VCaP (cell line): ENCODE data around the gene MPP1.
A peak's percentile ranks its signal among the peaks of the same experiment; 100 is the strongest.

Experiments used
- H3K27ac ChIP-seq: fragments of 450-650 bp; 2 replicates; pipeline ENCODE4 v1.5.1; 2017
- TF ChIP-seq, protein P1 (sequence below): fragments of 450-650 bp; conservative IDR thresholded peaks from 2 replicates; pipeline ENCODE4 v1.5.1; 2017; ENCODE audit warnings: mild to moderate bottlenecking, moderate library complexity

MPP1 gene

DNA sequence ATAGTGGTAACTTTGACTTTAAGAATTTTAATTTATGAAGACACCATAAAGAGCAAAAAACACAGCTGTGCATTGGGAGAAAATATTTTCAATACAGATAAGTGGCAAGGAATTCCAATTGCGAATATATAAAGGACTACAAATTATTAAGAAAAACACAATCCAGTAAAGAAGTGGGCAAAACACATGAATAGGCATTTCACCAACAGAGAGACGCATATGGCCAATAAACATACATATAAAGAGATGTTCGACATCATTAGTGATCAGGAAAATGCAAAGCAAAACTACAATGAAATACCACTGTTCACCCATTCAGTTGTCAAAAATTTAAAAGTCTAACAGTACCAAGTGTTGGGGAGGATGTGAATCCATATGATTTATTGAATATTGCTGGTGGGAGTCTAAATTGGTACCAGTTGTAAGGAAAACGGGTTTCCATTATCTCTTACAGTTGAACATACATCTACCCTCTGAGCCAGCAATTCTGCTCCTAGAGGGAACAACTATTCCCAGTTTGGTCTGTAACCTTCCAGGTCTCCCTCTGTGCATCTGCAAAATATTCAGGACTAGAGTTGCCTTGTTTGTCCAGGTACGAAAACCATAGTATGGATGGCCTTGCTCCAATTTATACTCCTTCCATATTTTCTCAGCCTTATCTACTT, 1.7 kb upstream of the MPP1 start:
- no peak overlapping the region for H3K27ac ChIP-seq
- TF ChIP-seq, protein P1, sequence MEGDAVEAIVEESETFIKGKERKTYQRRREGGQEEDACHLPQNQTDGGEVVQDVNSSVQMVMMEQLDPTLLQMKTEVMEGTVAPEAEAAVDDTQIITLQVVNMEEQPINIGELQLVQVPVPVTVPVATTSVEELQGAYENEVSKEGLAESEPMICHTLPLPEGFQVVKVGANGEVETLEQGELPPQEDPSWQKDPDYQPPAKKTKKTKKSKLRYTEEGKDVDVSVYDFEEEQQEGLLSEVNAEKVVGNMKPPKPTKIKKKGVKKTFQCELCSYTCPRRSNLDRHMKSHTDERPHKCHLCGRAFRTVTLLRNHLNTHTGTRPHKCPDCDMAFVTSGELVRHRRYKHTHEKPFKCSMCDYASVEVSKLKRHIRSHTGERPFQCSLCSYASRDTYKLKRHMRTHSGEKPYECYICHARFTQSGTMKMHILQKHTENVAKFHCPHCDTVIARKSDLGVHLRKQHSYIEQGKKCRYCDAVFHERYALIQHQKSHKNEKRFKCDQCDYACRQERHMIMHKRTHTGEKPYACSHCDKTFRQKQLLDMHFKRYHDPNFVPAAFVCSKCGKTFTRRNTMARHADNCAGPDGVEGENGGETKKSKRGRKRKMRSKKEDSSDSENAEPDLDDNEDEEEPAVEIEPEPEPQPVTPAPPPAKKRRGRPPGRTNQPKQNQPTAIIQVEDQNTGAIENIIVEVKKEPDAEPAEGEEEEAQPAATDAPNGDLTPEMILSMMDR: no peak

DNA sequence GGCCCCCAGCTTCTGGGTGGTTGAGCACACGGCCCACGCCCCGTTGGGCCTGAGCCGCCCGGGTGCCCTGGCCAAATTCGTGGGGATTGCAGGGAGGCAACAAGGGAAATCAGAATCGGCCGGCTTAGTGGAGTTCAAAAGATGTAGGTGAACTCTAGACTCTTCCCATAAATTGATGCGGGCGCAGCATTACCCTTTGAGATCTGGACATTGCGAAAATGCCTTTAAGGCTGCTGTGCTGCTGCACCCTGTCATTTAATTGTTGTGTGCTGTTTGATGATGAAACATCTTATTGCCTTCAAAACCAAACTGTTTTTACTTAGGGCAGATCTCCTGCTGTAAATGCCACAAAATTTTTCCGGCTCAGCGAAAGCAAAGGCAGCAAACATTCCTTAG, 409 bp upstream of the MPP1 start:
- TF ChIP-seq, protein P1: no peak
- H3K27ac ChIP-seq: peak overlapping the region; percentile 86

DNA sequence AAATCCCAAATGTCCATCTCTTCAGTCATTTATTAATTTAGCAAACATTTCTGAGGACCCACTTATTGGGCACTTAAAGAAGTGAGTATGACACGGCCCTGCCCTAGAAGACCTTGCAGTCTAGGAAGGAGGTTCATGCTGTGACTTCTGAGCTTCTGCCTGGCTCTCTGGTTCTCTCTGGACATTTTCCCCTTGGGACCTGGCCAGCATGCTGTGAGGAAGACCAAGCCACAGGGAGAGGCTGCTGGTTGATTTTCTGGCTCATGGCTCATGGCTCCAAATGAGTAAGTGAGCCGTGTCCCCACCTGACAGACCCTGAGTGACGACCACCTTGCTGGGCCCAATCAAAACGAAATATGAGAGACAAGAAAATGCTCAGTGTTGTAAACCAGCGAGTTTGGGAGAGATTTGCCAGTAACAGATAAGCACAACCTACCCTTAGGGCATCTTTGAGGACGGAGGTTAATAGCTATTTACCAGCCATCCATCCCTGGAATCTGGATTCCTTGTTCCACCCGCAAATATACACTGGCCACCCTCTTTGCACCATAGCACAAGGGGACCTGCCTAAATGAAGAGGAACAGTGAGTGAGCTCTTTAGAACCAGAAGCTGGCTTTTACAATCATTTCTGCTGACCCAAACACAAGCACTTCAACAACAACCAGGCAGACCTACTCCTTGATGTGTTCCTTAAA, 876 bp downstream of the MPP1 start:
- H3K27ac ChIP-seq: peak overlapping the region; percentile 86
- TF ChIP-seq, protein P1: no peak

DNA sequence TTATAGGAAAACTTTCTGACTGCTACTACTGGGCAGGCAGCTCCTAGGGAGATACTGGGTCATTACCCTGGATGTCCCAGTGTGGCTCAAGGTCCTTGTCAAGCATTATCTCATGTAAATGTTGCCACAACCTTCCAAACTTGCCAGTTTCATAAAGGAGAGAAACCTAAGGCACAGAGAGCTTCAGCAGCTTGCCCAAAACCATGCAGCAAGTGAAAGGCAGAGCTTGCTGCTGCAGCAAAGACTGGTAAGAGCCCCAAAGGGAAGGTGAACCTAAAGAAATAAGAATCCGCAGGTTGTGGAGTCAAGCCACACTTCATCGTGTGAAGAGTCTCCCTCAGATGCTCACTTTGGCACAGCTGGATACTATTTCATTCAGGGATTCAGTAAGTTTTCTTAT, 2.3 kb downstream of the MPP1 start:
- TF ChIP-seq, protein P1: no peak
- peak overlapping the region; percentile 86 for H3K27ac ChIP-seq

DNA sequence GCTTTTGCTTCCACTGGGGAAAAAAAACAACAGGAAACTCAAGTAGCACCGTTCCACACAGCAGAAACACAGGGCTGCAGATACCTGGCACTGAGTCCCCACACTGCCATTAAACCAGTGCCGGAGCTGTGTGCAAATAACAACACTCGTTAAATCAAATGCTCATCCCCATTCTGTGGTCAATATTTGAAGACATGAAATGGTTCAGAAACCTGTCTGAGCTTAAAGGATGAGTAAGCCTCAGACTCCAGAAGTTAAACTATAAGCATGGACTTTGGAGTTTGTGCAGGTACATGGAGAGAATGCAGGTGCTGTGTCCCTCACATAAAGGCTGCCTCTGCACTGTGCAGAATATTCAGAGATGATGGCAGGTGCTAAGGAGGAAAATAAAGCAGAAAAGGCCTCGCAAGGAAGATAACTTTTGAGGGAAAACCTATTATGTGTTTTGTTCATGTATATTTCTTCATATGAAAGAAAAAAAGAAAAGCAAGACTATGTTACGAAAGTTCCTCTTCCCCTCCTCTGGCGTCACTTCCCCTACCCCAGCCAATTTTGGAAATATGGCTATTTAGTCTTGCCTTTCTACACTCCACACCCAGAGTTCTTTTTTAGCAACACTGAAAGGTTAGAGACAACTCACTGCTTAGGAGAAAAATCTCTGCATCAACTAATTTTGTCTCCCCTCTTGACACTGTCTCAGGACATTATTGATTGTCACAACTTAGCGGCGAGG, 4.6 kb downstream of the MPP1 start:
- peak overlapping the region; percentile 86 for H3K27ac ChIP-seq
- TF ChIP-seq, protein P1: no peak

DNA sequence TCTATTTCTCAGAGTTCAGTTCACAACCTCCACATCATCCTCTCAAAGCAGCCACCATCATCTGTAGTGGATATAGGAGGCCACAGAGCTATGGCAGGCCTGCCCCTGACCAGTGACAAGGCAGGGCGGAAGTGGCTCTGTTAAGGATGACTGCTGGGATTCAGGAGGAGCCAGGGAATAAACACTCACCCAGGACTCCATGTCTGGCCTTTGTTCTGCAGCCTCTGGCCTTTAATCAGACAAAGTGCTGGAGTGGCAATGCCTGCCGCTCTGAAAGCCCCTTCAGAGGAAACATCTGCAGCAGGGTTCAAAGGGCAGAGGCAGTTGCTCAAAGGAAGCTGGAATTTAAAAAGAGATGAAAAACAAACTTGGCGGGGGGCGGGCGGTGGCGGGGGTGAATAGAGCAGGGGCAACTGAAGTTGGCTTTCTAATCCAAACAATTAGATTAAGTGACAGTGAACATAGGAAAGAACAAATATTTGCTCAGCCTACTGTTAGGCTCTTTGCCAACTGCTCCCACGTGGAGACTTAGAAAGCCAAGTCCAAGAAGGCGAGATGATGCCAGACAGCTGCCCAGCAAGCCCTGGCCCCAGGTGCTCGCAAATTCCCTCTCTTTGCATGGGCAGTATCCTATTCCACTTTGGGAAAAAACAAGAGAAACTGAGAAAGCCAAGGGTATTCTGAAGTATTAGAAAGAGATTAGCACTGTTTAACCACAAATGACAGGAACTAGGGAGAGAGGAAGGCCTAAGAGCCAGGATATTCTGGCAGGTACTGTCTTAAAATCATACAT, 5.5 kb downstream of the MPP1 start:
- TF ChIP-seq, protein P1: no peak
- H3K27ac ChIP-seq: peak overlapping the region; percentile 86
